Vagina (tissue), 2 donors: Measurements from ENCODE around the gene PBX4.

Experiments
- CTCF ChIP-seq, 3 experiments: fragments of 450-650 bp in 2 of 3; fragments of 200-600 bp in 1 of 3; sonication (generic) in 1 of 3; IDR thresholded peaks; one replicate each; pipeline ENCODE4 v1.5.1; 2017 to 2019; ENCODE audit warnings: antibody characterized with exemption in 3 of 3, mild to moderate bottlenecking in 2 of 3, moderate library complexity in 2 of 3
- POLR2A ChIP-seq, 2 donors: fragments of 450-650 bp; IDR thresholded peaks; one replicate each; pipeline ENCODE4 v1.6.1; 2017; ENCODE audit warnings: antibody characterized with exemption in 2 of 2, mild to moderate bottlenecking in 2 of 2, moderate library complexity in 2 of 2
- POLR2AphosphoS5 ChIP-seq, 2 donors: sonication (generic); formaldehyde crosslinking; IDR thresholded peaks; one replicate each; pipeline ENCODE4 v1.9.0; 2017; ENCODE audit warnings: antibody characterized with exemption in 2 of 2, mild to moderate bottlenecking in 2 of 2, low read depth in 1 of 2; ENCODE audit not compliant: insufficient read depth in 1 of 2

DNA sequence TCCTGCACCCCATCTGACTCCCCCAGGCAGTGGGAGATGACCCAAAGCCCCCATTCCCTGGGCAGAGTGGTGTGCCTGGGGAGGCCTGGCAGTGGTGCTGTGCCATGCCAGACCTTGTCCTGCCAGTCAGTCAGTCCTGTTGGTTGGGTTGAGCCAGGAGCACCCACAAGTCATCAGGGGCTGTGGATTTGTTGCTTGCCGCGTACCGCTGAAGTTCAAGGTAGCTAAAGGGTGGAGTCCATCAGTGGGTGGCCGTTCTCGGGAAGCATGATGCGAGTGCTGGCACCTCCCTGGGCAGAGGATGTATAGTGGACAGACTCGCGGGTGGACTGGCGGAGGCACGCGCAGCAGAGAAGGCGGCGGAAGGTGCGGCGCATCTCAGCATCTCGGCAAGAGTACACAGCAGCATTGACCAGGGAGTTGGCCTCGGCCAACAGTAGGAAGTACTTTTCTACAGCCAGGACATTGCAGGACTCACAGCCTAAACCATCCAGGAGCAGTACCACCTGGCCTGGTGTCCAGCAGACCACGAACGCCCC, 5.6 kb upstream of the PBX4 start:
- TF ChIP-seq CTCF (IDR thresholded peaks at IDR 0.05) = no peak
- no peak for TF ChIP-seq POLR2AphosphoS5 (IDR thresholded peaks at IDR 0.05; ENCODE audit: insufficient read depth in 1 of 2, low read depth in 1 of 2)
- TF ChIP-seq POLR2A (IDR thresholded peaks at IDR 0.05) = no peak
